Neural cell (in vitro differentiated cells): ENCODE measurements around the gene SDCBP2.

Source experiments
- EP300 ChIP-seq: fragments of 450-650 bp; conservative IDR thresholded peaks from 2 replicates; pipeline ENCODE4 v1.6.1; 2014; ENCODE audit warnings: antibody characterized with exemption, mild to moderate bottlenecking, moderate library complexity; ENCODE audit not compliant: poor library complexity, severe bottlenecking
- EZH2 ChIP-seq: fragments of 200-600, 300-800 bp; shearing (Covaris generic), sonication (generic); IDR thresholded peaks from 2 replicates; pipeline ENCODE4 v1.6.1; 2014; ENCODE audit warnings: antibody characterized with exemption, low read length, borderline replicate concordance, mild to moderate bottlenecking; ENCODE audit not compliant: insufficient read depth, poor library complexity, severe bottlenecking
- MXI1 ChIP-seq: fragments of 450-650 bp; conservative IDR thresholded peaks from 2 replicates; pipeline ENCODE4 v1.6.1; 2014; ENCODE audit warnings: antibody characterized with exemption, mild to moderate bottlenecking; ENCODE audit not compliant: poor library complexity, severe bottlenecking
- POLR2AphosphoS5 ChIP-seq: IDR thresholded peaks from 2 replicates; pipeline ENCODE4 v1.6.1; 2012
- RAD21 ChIP-seq: fragments of 450-650 bp; conservative IDR thresholded peaks from 2 replicates; pipeline ENCODE4 v1.6.1; 2014; ENCODE audit warnings: antibody characterized with exemption, mild to moderate bottlenecking, moderate library complexity
- REST ChIP-seq: IDR thresholded peaks from 2 replicates; pipeline ENCODE4 v1.6.1; 2012; ENCODE audit warnings: borderline replicate concordance
- SMC3 ChIP-seq: fragments of 450-650 bp; conservative IDR thresholded peaks from 2 replicates; pipeline ENCODE4 v1.6.1; 2014; ENCODE audit warnings: antibody characterized with exemption, mild to moderate bottlenecking, moderate library complexity; ENCODE audit not compliant: poor library complexity
- TAF1 ChIP-seq: IDR thresholded peaks from 2 replicates; pipeline ENCODE4 v1.6.1; 2012; ENCODE audit warnings: low read depth
- TF ChIP-seq, protein P1 (sequence below): fragments of 450-650 bp; IDR thresholded peaks from 2 replicates; pipeline ENCODE4 v1.5.1; 2014; ENCODE audit warnings: antibody characterized with exemption, mild to moderate bottlenecking, moderate library complexity; ENCODE audit not compliant: poor library complexity, severe bottlenecking

DNA sequence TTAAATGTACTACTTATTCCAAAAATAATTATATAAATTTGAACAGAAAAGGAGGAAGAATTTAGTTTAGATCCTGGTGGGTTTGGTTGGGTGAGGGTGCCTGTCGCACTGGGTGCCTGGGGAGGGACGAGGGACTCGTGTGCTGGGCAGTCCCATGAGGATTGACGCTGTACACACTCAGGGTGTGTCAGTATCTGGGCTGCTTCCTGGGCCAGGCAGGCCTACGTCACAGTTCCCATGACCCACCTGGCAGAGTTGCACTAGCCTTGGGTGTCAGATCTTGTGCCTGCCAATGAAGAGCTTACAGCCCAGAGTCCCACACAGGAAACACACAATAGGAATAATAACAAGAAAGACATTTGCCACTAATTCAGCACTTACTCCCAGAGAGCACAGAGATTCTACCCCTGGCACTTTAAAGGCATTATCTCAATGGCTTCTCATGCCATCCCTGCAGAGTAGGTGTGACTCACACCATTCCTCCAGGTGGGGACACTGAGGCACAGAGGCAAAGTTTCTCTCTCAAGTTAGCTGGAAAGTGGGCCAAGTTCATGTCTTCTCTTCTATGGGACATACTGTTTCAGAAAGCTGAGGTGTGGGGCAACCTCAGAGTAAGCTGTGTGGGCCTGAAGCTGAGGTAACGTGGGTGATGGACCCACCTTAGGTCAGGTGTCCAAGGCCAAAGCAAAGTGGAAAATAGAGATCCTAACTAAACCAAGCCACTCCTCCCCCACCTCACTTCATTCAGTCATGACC is 1.3 kb upstream of the SDCBP2 start:
- TF ChIP-seq, protein P1, sequence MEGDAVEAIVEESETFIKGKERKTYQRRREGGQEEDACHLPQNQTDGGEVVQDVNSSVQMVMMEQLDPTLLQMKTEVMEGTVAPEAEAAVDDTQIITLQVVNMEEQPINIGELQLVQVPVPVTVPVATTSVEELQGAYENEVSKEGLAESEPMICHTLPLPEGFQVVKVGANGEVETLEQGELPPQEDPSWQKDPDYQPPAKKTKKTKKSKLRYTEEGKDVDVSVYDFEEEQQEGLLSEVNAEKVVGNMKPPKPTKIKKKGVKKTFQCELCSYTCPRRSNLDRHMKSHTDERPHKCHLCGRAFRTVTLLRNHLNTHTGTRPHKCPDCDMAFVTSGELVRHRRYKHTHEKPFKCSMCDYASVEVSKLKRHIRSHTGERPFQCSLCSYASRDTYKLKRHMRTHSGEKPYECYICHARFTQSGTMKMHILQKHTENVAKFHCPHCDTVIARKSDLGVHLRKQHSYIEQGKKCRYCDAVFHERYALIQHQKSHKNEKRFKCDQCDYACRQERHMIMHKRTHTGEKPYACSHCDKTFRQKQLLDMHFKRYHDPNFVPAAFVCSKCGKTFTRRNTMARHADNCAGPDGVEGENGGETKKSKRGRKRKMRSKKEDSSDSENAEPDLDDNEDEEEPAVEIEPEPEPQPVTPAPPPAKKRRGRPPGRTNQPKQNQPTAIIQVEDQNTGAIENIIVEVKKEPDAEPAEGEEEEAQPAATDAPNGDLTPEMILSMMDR = no peak
- TF ChIP-seq TAF1 = no peak
- TF ChIP-seq POLR2AphosphoS5 = no peak
- TF ChIP-seq EZH2 = no peak
- TF ChIP-seq EP300 = no peak
- TF ChIP-seq REST = no peak
- no peak for TF ChIP-seq RAD21
- TF ChIP-seq SMC3 = no peak
- no peak for TF ChIP-seq MXI1
